ENCODE results near the gene SMPDL3B.

DNA sequence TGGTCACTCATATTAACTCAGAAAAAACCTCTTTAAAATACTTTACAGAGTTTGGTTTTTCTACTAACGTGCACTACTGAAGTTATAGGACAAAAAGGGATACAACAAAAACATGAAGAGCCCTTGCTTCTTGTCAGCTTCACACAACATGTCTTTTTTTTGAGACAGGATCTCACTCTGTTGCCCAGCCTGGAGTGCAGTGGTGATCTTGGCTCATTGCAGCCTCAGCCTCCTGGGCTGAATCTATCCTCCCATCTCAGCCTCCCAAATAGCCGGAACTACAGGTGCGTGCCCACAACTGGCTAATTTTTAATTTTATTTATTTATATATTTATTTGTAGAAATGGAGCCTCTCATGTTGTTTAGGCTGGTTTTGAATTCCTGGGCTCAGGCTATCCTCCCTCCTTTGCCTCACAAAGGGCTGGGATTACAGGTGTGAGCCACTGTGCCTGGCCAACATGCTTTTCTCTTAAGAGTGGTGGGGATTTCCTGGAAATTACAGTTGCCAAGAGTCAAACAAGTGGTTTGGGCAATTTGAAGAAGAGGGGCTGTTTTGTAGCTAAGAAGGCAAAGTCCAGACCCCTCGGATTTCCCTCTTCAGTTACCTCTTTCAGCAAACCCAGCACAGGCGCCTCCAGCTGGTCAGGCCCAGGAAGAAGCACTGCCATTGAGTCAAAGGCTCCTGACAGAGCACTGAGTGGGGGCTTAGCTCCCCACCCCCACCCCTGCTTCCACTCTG lies 6.4 kb upstream of the SMPDL3B start:
- TF ChIP-seq, protein P1, sequence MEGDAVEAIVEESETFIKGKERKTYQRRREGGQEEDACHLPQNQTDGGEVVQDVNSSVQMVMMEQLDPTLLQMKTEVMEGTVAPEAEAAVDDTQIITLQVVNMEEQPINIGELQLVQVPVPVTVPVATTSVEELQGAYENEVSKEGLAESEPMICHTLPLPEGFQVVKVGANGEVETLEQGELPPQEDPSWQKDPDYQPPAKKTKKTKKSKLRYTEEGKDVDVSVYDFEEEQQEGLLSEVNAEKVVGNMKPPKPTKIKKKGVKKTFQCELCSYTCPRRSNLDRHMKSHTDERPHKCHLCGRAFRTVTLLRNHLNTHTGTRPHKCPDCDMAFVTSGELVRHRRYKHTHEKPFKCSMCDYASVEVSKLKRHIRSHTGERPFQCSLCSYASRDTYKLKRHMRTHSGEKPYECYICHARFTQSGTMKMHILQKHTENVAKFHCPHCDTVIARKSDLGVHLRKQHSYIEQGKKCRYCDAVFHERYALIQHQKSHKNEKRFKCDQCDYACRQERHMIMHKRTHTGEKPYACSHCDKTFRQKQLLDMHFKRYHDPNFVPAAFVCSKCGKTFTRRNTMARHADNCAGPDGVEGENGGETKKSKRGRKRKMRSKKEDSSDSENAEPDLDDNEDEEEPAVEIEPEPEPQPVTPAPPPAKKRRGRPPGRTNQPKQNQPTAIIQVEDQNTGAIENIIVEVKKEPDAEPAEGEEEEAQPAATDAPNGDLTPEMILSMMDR (IDR thresholded peaks at IDR 0.05), result no peak
- no peak for TF ChIP-seq EP300 (IDR thresholded peaks at IDR 0.05)
- no peak for TF ChIP-seq POLR2A (IDR thresholded peaks at IDR 0.05)

Data from sigmoid colon (tissue), 4 donors.